Astrocyte of the cerebellum (primary cell): ENCODE measurements around the gene FOXO6.

ENCODE experiments used
- DNase-seq: peaks from one replicate; pipeline ENCODE4 v3.0.0-alpha.2; 2011; ENCODE audit warnings: low read depth
- H3K4me3 ChIP-seq: 2 replicates; pipeline ENCODE4 v1.5.1; 2011; ENCODE audit warnings: mild to moderate bottlenecking, low read depth, low read length, moderate library complexity
- in situ Hi-C: cut with HindIII; loops from 2 replicates; pipeline ENCODE4 v1.10.0; 2017; ENCODE audit warnings: low sequenced_read_pairs
- TF ChIP-seq, protein P1 (sequence below): IDR thresholded peaks from 2 replicates; pipeline ENCODE4 v1.5.1; 2012; ENCODE audit warnings: low read length, low read depth, moderate library complexity, mild to moderate bottlenecking; ENCODE audit errors: missing control alignments

Gene FOXO6

DNA sequence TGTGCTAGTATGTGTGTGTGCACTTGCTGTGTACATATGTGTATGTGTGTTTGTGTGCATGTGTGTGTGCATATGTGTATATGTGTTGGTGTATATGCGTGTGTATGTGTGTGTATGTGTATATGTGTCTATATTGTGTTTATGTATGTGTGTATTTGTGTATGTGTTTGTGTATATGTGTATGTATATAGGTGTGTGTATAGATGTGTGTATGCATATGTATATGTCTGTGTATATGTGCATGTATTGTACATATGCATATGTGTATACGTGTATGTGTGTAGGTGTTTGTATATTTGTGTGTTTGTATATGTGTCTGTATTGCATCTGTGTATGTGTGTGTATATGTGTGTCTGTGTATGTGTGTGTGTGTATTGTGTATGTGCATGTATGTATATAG is 64.1 kb downstream of the FOXO6 start:
- in situ Hi-C loops: no loop called here
- TF ChIP-seq, protein P1, sequence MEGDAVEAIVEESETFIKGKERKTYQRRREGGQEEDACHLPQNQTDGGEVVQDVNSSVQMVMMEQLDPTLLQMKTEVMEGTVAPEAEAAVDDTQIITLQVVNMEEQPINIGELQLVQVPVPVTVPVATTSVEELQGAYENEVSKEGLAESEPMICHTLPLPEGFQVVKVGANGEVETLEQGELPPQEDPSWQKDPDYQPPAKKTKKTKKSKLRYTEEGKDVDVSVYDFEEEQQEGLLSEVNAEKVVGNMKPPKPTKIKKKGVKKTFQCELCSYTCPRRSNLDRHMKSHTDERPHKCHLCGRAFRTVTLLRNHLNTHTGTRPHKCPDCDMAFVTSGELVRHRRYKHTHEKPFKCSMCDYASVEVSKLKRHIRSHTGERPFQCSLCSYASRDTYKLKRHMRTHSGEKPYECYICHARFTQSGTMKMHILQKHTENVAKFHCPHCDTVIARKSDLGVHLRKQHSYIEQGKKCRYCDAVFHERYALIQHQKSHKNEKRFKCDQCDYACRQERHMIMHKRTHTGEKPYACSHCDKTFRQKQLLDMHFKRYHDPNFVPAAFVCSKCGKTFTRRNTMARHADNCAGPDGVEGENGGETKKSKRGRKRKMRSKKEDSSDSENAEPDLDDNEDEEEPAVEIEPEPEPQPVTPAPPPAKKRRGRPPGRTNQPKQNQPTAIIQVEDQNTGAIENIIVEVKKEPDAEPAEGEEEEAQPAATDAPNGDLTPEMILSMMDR: no peak
- no peak for DNase-seq
- no peak overlapping the region for H3K4me3 ChIP-seq

DNA sequence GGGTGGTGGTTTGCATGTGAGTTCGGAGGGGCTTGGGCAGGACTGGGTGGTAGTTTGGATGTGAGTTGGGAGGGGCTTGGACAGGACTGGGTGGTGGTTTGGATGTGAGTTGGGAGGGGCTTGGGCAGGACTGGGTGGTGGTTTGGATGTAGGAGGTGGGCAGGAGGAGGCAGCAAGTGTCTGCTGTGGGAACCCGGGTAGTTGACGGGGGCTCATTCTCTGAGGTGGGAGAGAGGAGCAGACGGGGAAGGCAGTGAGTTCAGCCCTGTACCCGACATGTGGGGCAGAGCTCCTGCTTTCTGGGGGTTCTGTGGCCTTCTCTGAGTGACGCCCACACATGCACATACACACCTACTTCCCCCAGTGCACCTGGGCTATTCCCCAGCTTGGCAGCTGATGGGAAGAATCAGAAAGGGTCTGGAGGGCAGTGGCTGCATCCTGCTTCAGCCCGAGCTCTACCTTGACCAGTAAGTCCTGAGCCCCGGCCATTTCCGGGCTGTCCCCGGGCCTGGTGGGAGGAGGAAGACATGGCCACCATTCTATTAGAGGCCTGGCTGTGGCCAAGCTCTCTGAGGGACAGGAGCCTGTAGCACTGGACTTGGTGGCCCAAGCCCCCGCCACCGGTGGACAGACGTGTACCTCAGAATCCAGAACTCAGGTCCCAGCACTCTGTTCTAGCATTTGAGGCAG is 65.1 kb downstream of the FOXO6 start:
- in situ Hi-C loops: no loop called here
- H3K4me3 ChIP-seq: no peak overlapping the region
- no peak for DNase-seq
- TF ChIP-seq, protein P1: no peak

DNA sequence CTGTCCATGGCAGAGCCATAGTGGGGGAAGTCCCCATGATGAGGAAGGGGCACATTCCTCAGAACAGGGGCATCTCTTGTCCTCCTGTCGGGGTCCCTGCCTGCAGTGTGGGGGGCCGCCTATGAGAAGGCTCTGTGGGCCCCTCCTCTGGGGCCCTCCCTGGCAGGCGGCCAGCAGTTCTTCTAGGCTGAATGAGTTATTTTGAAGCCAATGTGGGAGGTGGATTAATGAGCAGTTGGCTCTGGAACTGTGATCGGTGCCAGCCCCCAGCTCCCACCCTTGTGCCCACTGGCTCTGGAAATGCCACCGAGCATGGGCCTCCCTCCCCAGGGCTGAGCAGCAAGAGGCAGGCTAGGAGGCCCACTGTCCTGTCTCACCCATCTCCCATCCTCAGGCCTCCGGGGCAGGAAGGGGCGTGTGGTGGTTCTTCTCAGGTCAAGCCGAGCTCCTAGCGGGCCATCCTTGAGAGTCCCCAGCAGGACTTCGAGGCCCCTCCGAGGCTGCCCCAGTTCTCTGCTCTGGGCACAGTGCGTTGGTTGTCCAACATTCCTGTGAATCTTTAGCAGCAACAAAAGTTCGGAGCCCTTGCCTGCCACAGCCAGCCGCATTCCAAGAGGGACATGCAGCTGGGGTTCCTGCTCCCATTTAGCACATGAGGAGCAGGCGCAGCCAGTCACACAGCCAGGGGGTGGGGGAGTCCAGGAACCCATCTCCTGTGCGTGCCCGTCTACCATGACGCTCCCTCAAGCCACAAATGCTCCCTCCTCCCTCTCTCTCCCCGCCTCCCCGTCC is 66.1 kb downstream of the FOXO6 start:
- TF ChIP-seq, protein P1: no peak
- in situ Hi-C loops: no loop called here
- no peak for DNase-seq
- H3K4me3 ChIP-seq: no peak overlapping the region

DNA sequence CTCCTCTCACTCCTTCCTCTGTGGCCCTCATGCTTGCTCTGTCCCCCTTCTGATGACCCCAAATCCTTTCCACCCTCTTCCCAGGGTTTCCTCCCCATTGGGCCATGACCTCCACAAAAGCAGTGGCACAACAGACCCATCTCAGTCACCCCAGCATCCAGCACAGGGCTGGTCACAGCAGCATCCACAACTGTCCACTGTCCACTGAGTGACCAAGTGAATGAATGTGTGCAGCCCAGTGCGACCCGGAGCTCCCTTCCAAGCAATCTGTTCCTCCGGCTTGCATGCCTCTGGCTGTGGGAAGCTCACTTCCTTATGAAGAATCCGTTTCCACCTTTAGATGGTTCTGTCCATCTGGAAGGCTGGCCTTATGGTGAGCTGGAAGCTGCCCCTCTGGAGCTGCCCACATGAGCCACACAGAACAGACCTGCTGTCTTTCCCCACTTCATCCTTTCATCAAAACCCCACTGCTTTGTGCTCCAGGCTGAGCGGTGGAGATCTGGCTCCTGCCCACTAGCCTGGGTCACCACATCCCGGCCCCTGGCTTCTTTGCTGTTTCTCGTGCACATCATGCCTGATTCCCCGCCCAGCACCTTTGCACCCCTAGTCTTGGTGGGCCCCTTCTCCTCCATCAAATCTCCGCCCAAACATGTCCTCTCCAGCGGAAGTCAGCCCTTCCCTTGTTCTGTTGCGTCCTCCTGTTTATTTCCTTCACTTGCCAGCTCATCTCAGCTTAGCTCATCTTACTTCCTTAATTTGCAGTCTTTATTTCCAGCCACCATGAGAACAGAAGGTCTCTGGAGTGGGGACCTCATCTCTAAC is 66.9 kb downstream of the FOXO6 start:
- in situ Hi-C loops: no loop called here
- TF ChIP-seq, protein P1: no peak

DNA sequence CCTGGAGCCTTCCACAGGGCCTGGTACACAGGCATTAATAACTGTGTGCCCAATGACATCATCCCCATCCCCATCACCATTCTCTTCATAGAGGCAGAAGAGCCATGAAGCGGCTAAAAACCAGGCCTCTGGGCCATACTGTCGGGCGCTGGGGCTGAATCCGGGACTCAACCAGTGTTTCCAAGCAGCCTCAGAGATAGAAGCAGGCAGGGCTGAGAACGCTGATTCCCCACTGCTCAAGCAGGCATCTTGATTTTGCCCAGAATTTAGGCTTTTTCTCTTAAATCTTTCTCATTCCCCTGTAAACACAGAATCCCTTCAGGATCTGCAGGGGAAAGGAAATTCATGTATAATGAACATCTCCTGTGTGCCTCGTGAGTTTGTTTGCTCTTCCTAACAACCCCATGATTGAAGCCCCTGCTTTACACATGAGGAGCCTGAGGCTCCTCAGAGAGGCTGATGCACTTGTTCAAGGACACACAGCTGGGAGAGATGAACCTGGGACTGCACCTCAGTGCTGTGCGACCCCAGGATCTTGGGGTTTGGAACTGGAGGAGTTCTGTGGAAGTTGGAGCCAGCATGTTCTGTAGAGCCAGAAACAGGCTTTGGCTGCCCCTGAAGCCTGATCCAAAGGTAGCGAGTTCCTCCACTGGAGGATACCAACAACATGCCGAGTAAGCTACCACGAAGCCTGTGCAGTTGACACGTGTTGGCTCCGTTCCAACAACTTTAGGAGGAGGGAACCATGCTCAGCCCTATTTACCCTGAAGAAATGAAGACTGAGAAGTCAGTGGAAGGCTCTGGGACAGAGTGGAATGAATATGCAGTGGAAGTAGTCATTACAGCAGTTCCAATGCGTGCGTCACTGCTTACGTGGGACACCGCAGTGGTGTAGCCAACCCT is 67.8 kb downstream of the FOXO6 start:
- TF ChIP-seq, protein P1: no peak
- DNase-seq: no peak
- in situ Hi-C loops: no loop called here
- no peak overlapping the region for H3K4me3 ChIP-seq

More for the DNA sequence above, 66.9 kb downstream of the FOXO6 start:
- DNase-seq: no peak
- no peak overlapping the region for H3K4me3 ChIP-seq
